Measurements from ENCODE around the gene CFAP43. TPM values are rescaled to one million over a fixed set of nuclear protein-coding genes. Genes with fewer than 3 reads are reported as not detected.
A peak's percentile ranks its signal among the peaks of the same experiment; 100 is the strongest.

Gene CFAP43
- total and polyA plus RNA-seq, 2 donors (not counting 1 experiment from before 2014, with no cell fraction given) = under 0.01 to 0.10 TPM

DNA sequence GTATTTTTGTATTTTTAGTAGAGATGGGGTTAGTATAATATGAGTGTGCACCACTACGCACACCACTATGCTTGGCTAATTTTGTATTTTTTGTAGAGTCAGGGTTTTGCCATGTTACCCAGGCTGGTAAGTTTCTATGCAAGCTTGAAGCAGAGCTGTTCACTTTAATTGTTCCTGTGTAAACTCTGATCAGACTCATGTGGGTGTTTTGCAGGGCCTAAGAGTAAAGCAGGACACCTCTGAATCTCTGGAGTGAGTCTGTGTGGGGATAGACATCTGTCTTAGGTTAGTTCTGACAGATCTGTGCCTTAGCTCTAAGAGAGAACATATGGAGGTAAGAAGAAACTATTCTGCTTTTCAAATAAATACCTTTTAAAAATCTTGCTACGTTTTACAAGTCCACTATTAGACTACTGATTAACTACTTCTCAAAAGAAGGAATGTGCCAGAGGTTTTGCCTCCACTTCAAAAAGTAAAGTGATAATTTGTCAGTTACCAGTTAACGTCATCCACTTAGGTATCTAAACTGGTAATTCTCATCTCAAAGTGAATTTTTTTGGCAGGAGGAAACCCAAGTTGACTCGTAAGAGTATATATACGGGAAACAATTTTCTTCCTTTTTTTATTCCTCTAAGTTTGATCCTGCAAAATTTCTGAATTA is 147.6 kb downstream of the CFAP43 start:
- no peak overlapping the region for H2AFZ ChIP-seq (ENCODE audit: low read length)
- H3K4me3 ChIP-seq (replicated peaks in 1 of 4; ENCODE audit: control extremely low read depth in 1 of 4, insufficient read depth in 1 of 4, low read depth in 3 of 4, low read length in 4 of 4) = no peak overlapping the region
- H3K4me2 ChIP-seq (ENCODE audit: extremely low read depth, insufficient read depth, low read length) = no peak overlapping the region
- H3K9ac ChIP-seq (ENCODE audit: insufficient read depth, low read length) = no peak overlapping the region
- H3K27me3 ChIP-seq (ENCODE audit: control insufficient read depth, insufficient read depth, low read length) = no peaks in the 10 kb centered on the region
- H3K36me3 ChIP-seq (ENCODE audit: control insufficient read depth, insufficient read depth, low read length) = no peaks in the 10 kb centered on the region
- TF ChIP-seq, protein P1, sequence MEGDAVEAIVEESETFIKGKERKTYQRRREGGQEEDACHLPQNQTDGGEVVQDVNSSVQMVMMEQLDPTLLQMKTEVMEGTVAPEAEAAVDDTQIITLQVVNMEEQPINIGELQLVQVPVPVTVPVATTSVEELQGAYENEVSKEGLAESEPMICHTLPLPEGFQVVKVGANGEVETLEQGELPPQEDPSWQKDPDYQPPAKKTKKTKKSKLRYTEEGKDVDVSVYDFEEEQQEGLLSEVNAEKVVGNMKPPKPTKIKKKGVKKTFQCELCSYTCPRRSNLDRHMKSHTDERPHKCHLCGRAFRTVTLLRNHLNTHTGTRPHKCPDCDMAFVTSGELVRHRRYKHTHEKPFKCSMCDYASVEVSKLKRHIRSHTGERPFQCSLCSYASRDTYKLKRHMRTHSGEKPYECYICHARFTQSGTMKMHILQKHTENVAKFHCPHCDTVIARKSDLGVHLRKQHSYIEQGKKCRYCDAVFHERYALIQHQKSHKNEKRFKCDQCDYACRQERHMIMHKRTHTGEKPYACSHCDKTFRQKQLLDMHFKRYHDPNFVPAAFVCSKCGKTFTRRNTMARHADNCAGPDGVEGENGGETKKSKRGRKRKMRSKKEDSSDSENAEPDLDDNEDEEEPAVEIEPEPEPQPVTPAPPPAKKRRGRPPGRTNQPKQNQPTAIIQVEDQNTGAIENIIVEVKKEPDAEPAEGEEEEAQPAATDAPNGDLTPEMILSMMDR (conservative IDR thresholded peaks at IDR 0.05 in 1 of 2, IDR thresholded peaks at IDR 0.05 in 1 of 2; ENCODE audit: low read depth in 1 of 2, low read length in 2 of 2) = no peak
- no peak for TF ChIP-seq EZH2 (IDR thresholded peaks at IDR 0.05; ENCODE audit: low read length, missing control alignments)
- no peaks in the 10 kb centered on the region for H3K4me1 ChIP-seq (ENCODE audit: control insufficient read depth, extremely low read depth, insufficient read depth, low read length)
- no peaks in the 10 kb centered on the region for H4K20me1 ChIP-seq (ENCODE audit: control insufficient read depth, extremely low read depth, insufficient read depth, low read length)
- no peak overlapping the region for H3K27ac ChIP-seq (ENCODE audit: insufficient read depth, low read length)
- no peak for DNase-seq (ENCODE audit: low read depth in 2 of 2)
- H3K79me2 ChIP-seq (ENCODE audit: control insufficient read depth, insufficient read depth, low read length) = no peaks in the 10 kb centered on the region
- H3K9me3 ChIP-seq (ENCODE audit: control insufficient read depth, insufficient read depth, low read depth, low read length) = no peaks in the 10 kb centered on the region

- TF ChIP-seq, protein P1 (conservative IDR thresholded peaks at IDR 0.05 in 1 of 2, IDR thresholded peaks at IDR 0.05 in 1 of 2; ENCODE audit: low read depth in 1 of 2, low read length in 2 of 2) = no peak
- no peak for TF ChIP-seq EZH2 (IDR thresholded peaks at IDR 0.05; ENCODE audit: low read length, missing control alignments)
- Histone ChIP-seq H3K4me1 (ENCODE audit: control insufficient read depth, extremely low read depth, insufficient read depth, low read length) (no peaks in the 10 kb centered on the region), H3K36me3 (ENCODE audit: control insufficient read depth, insufficient read depth, low read length) (no peaks in the 10 kb centered on the region), H3K27me3 (ENCODE audit: control insufficient read depth, insufficient read depth, low read length) (no peaks in the 10 kb centered on the region), H3K4me3 (replicated peaks in 1 of 4; ENCODE audit: control extremely low read depth in 1 of 4, insufficient read depth in 1 of 4, low read depth in 3 of 4, low read length in 4 of 4) (no peak overlapping the region), H3K4me2 (ENCODE audit: extremely low read depth, insufficient read depth, low read length) (no peak overlapping the region), H3K9ac (ENCODE audit: insufficient read depth, low read length) (no peak overlapping the region), H2AFZ (ENCODE audit: low read length) (no peak overlapping the region), H3K79me2 (ENCODE audit: control insufficient read depth, insufficient read depth, low read length) (no peaks in the 10 kb centered on the region), H3K27ac (ENCODE audit: insufficient read depth, low read length) (no peak overlapping the region), H3K9me3 (ENCODE audit: control insufficient read depth, insufficient read depth, low read depth, low read length) (no peaks in the 10 kb centered on the region), H4K20me1 (ENCODE audit: control insufficient read depth, extremely low read depth, insufficient read depth, low read length) (no peaks in the 10 kb centered on the region)
- DNase-seq (ENCODE audit: low read depth in 2 of 2) = no peak
Measured at GRCh38 chr10:104081998-104082397, 150.2 kb downstream of the CFAP43 start.

- Histone ChIP-seq H3K79me2 (ENCODE audit: control insufficient read depth, insufficient read depth, low read length) (no peaks in the 10 kb centered on the region), H3K4me2 (ENCODE audit: extremely low read depth, insufficient read depth, low read length) (no peak overlapping the region), H4K20me1 (ENCODE audit: control insufficient read depth, extremely low read depth, insufficient read depth, low read length) (no peaks in the 10 kb centered on the region), H3K9me3 (ENCODE audit: control insufficient read depth, insufficient read depth, low read depth, low read length) (no peaks in the 10 kb centered on the region), H3K9ac (ENCODE audit: insufficient read depth, low read length) (no peak overlapping the region), H3K4me1 (ENCODE audit: control insufficient read depth, extremely low read depth, insufficient read depth, low read length) (no peaks in the 10 kb centered on the region), H3K36me3 (ENCODE audit: control insufficient read depth, insufficient read depth, low read length) (no peaks in the 10 kb centered on the region), H3K27me3 (ENCODE audit: control insufficient read depth, insufficient read depth, low read length) (peaks cover 5% of the 10 kb centered on the region), H3K27ac (ENCODE audit: insufficient read depth, low read length) (no peak overlapping the region), H2AFZ (ENCODE audit: low read length) (no peak overlapping the region), H3K4me3 (replicated peaks in 1 of 4; ENCODE audit: control extremely low read depth in 1 of 4, insufficient read depth in 1 of 4, low read depth in 3 of 4, low read length in 4 of 4) (no peak overlapping the region)
- TF ChIP-seq, protein P1 (conservative IDR thresholded peaks at IDR 0.05 in 1 of 2, IDR thresholded peaks at IDR 0.05 in 1 of 2; ENCODE audit: low read depth in 1 of 2, low read length in 2 of 2) = peak; percentile 30 to 33
- no peak for TF ChIP-seq EZH2 (IDR thresholded peaks at IDR 0.05; ENCODE audit: low read length, missing control alignments)
- peak; percentile 11 to 33 for DNase-seq (ENCODE audit: low read depth in 2 of 2)
Measured at GRCh38 chr10:104080762-104081161, 151.4 kb downstream of the CFAP43 start.

Other genes starting within 250 kb of the CFAP43 start
- under 0.01 TPM in 1 of 2 replicates, not detected in the other for gene COL17A1, start 146.5 kb downstream of the CFAP43 start, total RNA-seq
- gene COL17A1, start 146.5 kb downstream of the CFAP43 start, polyA plus RNA-seq = 0.12 and 0.18 TPM in 2 replicates
- 5.4 and 6.2 TPM in 2 replicates for gene SFR1, start 110.2 kb downstream of the CFAP43 start, total RNA-seq
- gene SFR1, start 110.2 kb downstream of the CFAP43 start, polyA plus RNA-seq = 5.2 and 6.9 TPM in 2 replicates
- gene GSTO1, start 22.5 kb upstream of the CFAP43 start, total RNA-seq = 145 and 151 TPM in 2 replicates
- 249 and 311 TPM in 2 replicates for gene GSTO1, start 22.5 kb upstream of the CFAP43 start, polyA plus RNA-seq
- 2.1 and 3.1 TPM in 2 replicates for gene GSTO2, start 36.8 kb upstream of the CFAP43 start, total RNA-seq
- 2.9 and 5.9 TPM in 2 replicates for gene GSTO2, start 36.8 kb upstream of the CFAP43 start, polyA plus RNA-seq
- 5.4 and 6.8 TPM in 2 replicates for gene ITPRIP, start 106.1 kb upstream of the CFAP43 start, total RNA-seq
- 11.1 and 18.8 TPM in 2 replicates for gene ITPRIP, start 106.1 kb upstream of the CFAP43 start, polyA plus RNA-seq
- 0.26 and 0.33 TPM in 2 replicates for gene CFAP58, start 121.5 kb upstream of the CFAP43 start, total RNA-seq
- 0.24 and 0.42 TPM in 2 replicates for gene CFAP58, start 121.5 kb upstream of the CFAP43 start, polyA plus RNA-seq

All from fibroblast of lung (primary cell).